K562 (cell line): ENCODE data around the gene SPATA33. TPM values are rescaled to one million over a fixed set of nuclear protein-coding genes. Genes with fewer than 3 reads are reported as not detected.

Experiments
- BMI1 ChIP-seq: fragments of 150-350 bp; IDR thresholded peaks from 2 replicates; pipeline ENCODE4 v1.6.1; 2014; ENCODE audit warnings: low read length
- CBX2 ChIP-seq: fragments of 200-600 bp; sonication (generic); IDR thresholded peaks from one replicate; pipeline ENCODE4 v1.6.1; 2012; ENCODE audit warnings: mild to moderate bottlenecking, low read length, inconsistent platforms; ENCODE audit not compliant: insufficient read depth, poor library complexity, severe bottlenecking
- ESRRB ChIP-seq: fragments of 250-450 bp; sonication (Bioruptor Pico); IDR thresholded peaks from 2 replicates; pipeline ENCODE4 v1.5.0; 2020; ENCODE audit warnings: mild to moderate bottlenecking, moderate library complexity, borderline replicate concordance
- HDAC6 ChIP-seq: IDR thresholded peaks from 2 replicates; pipeline ENCODE4 v1.6.1; 2012; ENCODE audit warnings: low read depth, mild to moderate bottlenecking, control low read depth, inconsistent platforms, low read length, moderate library complexity
- MAFG ChIP-seq: fragments of 450-650 bp; conservative IDR thresholded peaks from 2 replicates; pipeline ENCODE4 v1.6.1; 2016; ENCODE audit warnings: missing genetic modification characterization, missing compliant biosample characterization
- MTA1 ChIP-seq: fragments of 450-650 bp; IDR thresholded peaks from 2 replicates; pipeline ENCODE4 v1.6.1; 2017; ENCODE audit warnings: borderline replicate concordance
- NFIC ChIP-seq: fragments of 450-650 bp; IDR thresholded peaks from 2 replicates; pipeline ENCODE4 v1.6.1; 2017; ENCODE audit warnings: mild to moderate bottlenecking, inconsistent platforms
- SMAD4 ChIP-seq: fragments of 250-450 bp; sonication (Bioruptor Pico); conservative IDR thresholded peaks from 2 replicates; pipeline ENCODE4 v1.8.0; 2021; ENCODE audit warnings: inconsistent platforms, mild to moderate bottlenecking, moderate library complexity
- TSC22D4 ChIP-seq: fragments of 450-650 bp; IDR thresholded peaks from 2 replicates; pipeline ENCODE4 v1.6.1; 2016; ENCODE audit warnings: missing genetic modification characterization, missing biosample characterization, control low read depth
- ZC3H4 ChIP-seq: sonication (generic); formaldehyde crosslinking; IDR thresholded peaks from 2 replicates; pipeline ENCODE4 v1.9.0; 2021; ENCODE audit warnings: missing genetic modification reagents, borderline replicate concordance
- ZNF764 ChIP-seq: fragments of 250-450 bp; sonication (Bioruptor Pico); IDR thresholded peaks from 2 replicates; pipeline ENCODE4 v1.4.0; 2020; ENCODE audit warnings: low read depth, mild to moderate bottlenecking, moderate library complexity
- polyA plus RNA-seq, 8 experiments: library from polyadenylated mRNA; depleted of rRNA in 4 of 8; stranded (reverse) in 5 of 8; unstranded in 3 of 8; fragments of >200 nt; fragmentation: Nextera tagmentation in 2 of 8; fragmentation: Illumina TruSeq in 1 of 8; extraction: Ambion mirVana in 2 of 8; extraction: Trizol in 1 of 8; gene quantifications; 2 replicates each; pipeline versions ENCODE4 v1.2.1 to v1.2.3, GENCODE V29; 2011 to 2014; ENCODE audit warnings: inconsistent platforms in 1 of 8, missing spikeins in 1 of 8
- total RNA-seq, 7 experiments: library from RNA; depleted of rRNA in 6 of 7; stranded (reverse); fragments of >200 nt in 6 of 7; fragmentation: Illumina TruSeq in 2 of 7; extraction: Trizol in 2 of 7; gene quantifications; 2 replicates each; pipeline versions ENCODE4 v1.2.1 to v1.2.3, GENCODE V29; 2011 to 2021; ENCODE audit warnings: low replicate concordance in 1 of 7
- TF ChIP-seq, protein P1 (sequence below): fragments of 200-600 bp; sonication (generic); IDR thresholded peaks from one replicate; pipeline ENCODE4 v1.6.1; 2012; ENCODE audit warnings: mild to moderate bottlenecking, low read depth, low read length, inconsistent platforms
- TF ChIP-seq, protein P2 (sequence below): IDR thresholded peaks from 3 replicates; pipeline ENCODE4 v1.6.1; 2011; ENCODE audit warnings: borderline replicate concordance, mild to moderate bottlenecking; ENCODE audit not compliant: insufficient read length, insufficient read depth
- TF ChIP-seq, protein P3 (sequence below): fragments of 250-450 bp; sonication (Bioruptor Pico); IDR thresholded peaks from 2 replicates; pipeline ENCODE4 v1.8.0; 2022; ENCODE audit warnings: moderate library complexity, mild to moderate bottlenecking, inconsistent platforms
- TF ChIP-seq, protein P4 (sequence below): IDR thresholded peaks from 2 replicates; pipeline ENCODE4 v1.6.1; 2011; ENCODE audit not compliant: insufficient read length; ENCODE audit errors: extremely low read depth

Gene SPATA33
- total and polyA plus RNA-seq, 9 of the 15 experiments (the other 6 are each of a cell fraction or from before 2014, with no cell fraction given): 4.0 to 20.0 (median 11.8) TPM

DNA sequence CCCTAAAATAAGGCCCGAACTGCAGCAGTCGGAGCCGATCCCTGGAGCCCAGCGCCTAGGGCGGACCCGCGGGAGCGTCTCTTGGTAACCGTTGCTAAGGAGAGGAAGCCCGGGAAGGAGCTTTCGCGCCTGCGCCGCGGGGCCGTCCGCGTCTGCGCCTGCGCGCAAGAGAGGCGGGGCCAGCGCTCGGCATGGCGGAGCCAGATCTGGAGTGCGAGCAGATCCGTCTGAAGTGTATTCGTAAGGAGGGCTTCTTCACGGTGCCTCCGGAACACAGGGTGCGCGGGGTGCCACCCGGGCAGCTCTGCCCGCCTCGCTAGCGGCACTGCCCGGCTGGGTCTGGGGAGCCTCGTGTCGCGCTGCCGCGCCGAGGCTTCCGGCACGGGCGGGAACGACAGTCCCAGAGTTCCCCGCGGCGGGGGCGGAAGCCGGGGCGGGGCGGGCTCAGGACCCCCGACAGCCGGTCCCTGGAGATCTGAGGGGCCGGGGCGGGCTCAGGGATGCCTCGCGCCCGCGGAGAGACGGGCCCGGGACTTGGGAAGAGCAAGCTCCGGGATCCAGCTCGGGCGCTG lies 29.0 kb downstream of the SPATA33 start, which contains the start of gene CDK10 (continued):
- TF ChIP-seq, protein P1, sequence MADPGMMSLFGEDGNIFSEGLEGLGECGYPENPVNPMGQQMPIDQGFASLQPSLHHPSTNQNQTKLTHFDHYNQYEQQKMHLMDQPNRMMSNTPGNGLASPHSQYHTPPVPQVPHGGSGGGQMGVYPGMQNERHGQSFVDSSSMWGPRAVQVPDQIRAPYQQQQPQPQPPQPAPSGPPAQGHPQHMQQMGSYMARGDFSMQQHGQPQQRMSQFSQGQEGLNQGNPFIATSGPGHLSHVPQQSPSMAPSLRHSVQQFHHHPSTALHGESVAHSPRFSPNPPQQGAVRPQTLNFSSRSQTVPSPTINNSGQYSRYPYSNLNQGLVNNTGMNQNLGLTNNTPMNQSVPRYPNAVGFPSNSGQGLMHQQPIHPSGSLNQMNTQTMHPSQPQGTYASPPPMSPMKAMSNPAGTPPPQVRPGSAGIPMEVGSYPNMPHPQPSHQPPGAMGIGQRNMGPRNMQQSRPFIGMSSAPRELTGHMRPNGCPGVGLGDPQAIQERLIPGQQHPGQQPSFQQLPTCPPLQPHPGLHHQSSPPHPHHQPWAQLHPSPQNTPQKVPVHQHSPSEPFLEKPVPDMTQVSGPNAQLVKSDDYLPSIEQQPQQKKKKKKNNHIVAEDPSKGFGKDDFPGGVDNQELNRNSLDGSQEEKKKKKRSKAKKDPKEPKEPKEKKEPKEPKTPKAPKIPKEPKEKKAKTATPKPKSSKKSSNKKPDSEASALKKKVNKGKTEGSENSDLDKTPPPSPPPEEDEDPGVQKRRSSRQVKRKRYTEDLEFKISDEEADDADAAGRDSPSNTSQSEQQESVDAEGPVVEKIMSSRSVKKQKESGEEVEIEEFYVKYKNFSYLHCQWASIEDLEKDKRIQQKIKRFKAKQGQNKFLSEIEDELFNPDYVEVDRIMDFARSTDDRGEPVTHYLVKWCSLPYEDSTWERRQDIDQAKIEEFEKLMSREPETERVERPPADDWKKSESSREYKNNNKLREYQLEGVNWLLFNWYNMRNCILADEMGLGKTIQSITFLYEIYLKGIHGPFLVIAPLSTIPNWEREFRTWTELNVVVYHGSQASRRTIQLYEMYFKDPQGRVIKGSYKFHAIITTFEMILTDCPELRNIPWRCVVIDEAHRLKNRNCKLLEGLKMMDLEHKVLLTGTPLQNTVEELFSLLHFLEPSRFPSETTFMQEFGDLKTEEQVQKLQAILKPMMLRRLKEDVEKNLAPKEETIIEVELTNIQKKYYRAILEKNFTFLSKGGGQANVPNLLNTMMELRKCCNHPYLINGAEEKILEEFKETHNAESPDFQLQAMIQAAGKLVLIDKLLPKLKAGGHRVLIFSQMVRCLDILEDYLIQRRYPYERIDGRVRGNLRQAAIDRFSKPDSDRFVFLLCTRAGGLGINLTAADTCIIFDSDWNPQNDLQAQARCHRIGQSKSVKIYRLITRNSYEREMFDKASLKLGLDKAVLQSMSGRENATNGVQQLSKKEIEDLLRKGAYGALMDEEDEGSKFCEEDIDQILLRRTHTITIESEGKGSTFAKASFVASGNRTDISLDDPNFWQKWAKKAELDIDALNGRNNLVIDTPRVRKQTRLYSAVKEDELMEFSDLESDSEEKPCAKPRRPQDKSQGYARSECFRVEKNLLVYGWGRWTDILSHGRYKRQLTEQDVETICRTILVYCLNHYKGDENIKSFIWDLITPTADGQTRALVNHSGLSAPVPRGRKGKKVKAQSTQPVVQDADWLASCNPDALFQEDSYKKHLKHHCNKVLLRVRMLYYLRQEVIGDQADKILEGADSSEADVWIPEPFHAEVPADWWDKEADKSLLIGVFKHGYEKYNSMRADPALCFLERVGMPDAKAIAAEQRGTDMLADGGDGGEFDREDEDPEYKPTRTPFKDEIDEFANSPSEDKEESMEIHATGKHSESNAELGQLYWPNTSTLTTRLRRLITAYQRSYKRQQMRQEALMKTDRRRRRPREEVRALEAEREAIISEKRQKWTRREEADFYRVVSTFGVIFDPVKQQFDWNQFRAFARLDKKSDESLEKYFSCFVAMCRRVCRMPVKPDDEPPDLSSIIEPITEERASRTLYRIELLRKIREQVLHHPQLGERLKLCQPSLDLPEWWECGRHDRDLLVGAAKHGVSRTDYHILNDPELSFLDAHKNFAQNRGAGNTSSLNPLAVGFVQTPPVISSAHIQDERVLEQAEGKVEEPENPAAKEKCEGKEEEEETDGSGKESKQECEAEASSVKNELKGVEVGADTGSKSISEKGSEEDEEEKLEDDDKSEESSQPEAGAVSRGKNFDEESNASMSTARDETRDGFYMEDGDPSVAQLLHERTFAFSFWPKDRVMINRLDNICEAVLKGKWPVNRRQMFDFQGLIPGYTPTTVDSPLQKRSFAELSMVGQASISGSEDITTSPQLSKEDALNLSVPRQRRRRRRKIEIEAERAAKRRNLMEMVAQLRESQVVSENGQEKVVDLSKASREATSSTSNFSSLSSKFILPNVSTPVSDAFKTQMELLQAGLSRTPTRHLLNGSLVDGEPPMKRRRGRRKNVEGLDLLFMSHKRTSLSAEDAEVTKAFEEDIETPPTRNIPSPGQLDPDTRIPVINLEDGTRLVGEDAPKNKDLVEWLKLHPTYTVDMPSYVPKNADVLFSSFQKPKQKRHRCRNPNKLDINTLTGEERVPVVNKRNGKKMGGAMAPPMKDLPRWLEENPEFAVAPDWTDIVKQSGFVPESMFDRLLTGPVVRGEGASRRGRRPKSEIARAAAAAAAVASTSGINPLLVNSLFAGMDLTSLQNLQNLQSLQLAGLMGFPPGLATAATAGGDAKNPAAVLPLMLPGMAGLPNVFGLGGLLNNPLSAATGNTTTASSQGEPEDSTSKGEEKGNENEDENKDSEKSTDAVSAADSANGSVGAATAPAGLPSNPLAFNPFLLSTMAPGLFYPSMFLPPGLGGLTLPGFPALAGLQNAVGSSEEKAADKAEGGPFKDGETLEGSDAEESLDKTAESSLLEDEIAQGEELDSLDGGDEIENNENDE: no peak
- TF ChIP-seq, protein P2, sequence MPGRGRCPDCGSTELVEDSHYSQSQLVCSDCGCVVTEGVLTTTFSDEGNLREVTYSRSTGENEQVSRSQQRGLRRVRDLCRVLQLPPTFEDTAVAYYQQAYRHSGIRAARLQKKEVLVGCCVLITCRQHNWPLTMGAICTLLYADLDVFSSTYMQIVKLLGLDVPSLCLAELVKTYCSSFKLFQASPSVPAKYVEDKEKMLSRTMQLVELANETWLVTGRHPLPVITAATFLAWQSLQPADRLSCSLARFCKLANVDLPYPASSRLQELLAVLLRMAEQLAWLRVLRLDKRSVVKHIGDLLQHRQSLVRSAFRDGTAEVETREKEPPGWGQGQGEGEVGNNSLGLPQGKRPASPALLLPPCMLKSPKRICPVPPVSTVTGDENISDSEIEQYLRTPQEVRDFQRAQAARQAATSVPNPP: no peak
- TF ChIP-seq MAFG (no peak), ZC3H4 (CRISPR knock-in tag) (no peak), CBX2 (no peak), SMAD4 (CRISPR knock-in tag) (peak; percentile 47; the same call in 1 of the 2 replicates), HDAC6 (no peak), MTA1 (no peak), ZNF764 (CRISPR knock-in tag) (no peak), BMI1 (peak; percentile 93), NFIC (no peak), TSC22D4 (tag) (no peak), ESRRB (CRISPR knock-in tag) (no peak)
- TF ChIP-seq, protein P3, sequence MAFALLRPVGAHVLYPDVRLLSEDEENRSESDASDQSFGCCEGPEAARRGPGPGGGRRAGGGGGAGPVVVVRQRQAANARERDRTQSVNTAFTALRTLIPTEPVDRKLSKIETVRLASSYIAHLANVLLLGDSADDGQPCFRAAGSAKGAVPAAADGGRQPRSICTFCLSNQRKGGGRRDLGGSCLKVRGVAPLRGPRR (CRISPR knock-in tag): no peak
- TF ChIP-seq, protein P4, sequence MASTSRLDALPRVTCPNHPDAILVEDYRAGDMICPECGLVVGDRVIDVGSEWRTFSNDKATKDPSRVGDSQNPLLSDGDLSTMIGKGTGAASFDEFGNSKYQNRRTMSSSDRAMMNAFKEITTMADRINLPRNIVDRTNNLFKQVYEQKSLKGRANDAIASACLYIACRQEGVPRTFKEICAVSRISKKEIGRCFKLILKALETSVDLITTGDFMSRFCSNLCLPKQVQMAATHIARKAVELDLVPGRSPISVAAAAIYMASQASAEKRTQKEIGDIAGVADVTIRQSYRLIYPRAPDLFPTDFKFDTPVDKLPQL: no peak
